HEK293T (cell line): ENCODE results near the gene NET1.

Source experiments
- ARNT ChIP-seq: fragments of 450-650 bp; IDR thresholded peaks from 2 replicates; pipeline ENCODE4 v1.6.1; 2017; ENCODE audit warnings: mild to moderate bottlenecking
- BHLHE40 ChIP-seq: fragments of 450-650 bp; IDR thresholded peaks from 2 replicates; pipeline ENCODE4 v1.6.1; 2016; ENCODE audit warnings: mild to moderate bottlenecking, moderate library complexity, borderline replicate concordance
- L3MBTL2 ChIP-seq: fragments of 450-650 bp; conservative IDR thresholded peaks from 2 replicates; pipeline ENCODE4 v1.6.1; 2016; ENCODE audit warnings: mild to moderate bottlenecking
- SP1 ChIP-seq: fragments of 450-650 bp; IDR thresholded peaks from 2 replicates; pipeline ENCODE4 v1.6.1; 2017
- SUZ12 ChIP-seq: fragments of 450-650 bp; IDR thresholded peaks from 2 replicates; pipeline ENCODE4 v1.6.1; 2016; ENCODE audit warnings: mild to moderate bottlenecking
- ZNF384 ChIP-seq: fragments of 450-650 bp; IDR thresholded peaks from 2 replicates; pipeline ENCODE4 v1.6.1; 2016

DNA sequence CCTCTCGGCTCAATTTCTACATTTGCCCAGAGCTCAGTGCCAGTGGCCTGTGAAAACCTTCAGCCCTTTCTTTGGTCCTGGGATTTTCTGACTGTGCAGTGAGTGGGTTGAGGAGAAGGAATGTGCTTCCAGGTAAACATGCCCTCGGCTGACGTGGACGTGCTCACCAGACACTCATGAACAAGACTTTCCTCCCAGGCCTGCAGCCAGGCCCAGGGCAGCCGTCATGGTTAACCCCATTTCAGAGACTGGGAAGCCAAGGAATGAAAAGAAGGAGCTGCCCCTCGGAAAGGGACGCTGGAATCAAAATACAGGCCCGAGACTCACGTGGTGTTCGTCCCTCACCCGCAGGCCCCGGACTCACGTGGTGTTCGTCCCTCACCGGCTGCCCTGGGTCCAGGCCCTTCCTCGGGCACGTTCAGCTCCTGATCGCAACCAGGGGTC, 95.8 kb downstream of the NET1 start:
- no peak for TF ChIP-seq BHLHE40
- TF ChIP-seq ARNT: no peak
- TF ChIP-seq SP1: no peak
- TF ChIP-seq ZNF384: no peak
- no peak for TF ChIP-seq SUZ12
- no peak for TF ChIP-seq L3MBTL2
